H1 (cell line): ENCODE measurements around the gene WDR59. TPM values are rescaled to one million over a fixed set of nuclear protein-coding genes. Genes with fewer than 3 reads are reported as not detected.

ENCODE experiments used
- E2F6 ChIP-seq: IDR thresholded peaks from 2 replicates; pipeline ENCODE4 v1.6.1; 2012; ENCODE audit warnings: inconsistent platforms
- JUN ChIP-seq: IDR thresholded peaks from 2 replicates; pipeline ENCODE4 v1.6.1; 2011; ENCODE audit warnings: low read depth, mild to moderate bottlenecking, improper control_type of control experiment, low read length
- polyA plus RNA-seq, 7 experiments: library from polyadenylated mRNA; depleted of rRNA in 3 of 7; stranded (reverse) in 5 of 7; unstranded in 2 of 7; fragments of >200 nt in 5 of 7; fragments of 200-250 nt in 2 of 7; gene quantifications; 1 replicate in 5 of 7; 2 replicates in 1 of 7; 4 replicates in 1 of 7; pipeline versions ENCODE4 v1.2.1 to v1.2.3, GENCODE V29; 2011 to 2013; ENCODE audit warnings: missing spikeins in 2 of 7, mixed read lengths in 2 of 7
- total RNA-seq: library from RNA; stranded (reverse); fragmentation: NEBNext Ultra II Directional; extraction: Animal tissue kit (Norgen Biotek cat#: 25700); gene quantifications from 2 replicates; pipeline ENCODE4 v1.2.1, GENCODE V29; 2021

The WDR59 gene
- total and polyA plus RNA-seq, 2 of the 8 experiments (the other 6 are each of a cell fraction or from before 2014, with no cell fraction given): 84.2 to 124 TPM

GRCh38 chr16:74995986-74996385 lies 11.1 kb upstream of the WDR59 start (continued):
- TF ChIP-seq JUN: no peak
- no peak for TF ChIP-seq E2F6
